ENCODE results near the gene THOP1.

The THOP1 gene

DNA sequence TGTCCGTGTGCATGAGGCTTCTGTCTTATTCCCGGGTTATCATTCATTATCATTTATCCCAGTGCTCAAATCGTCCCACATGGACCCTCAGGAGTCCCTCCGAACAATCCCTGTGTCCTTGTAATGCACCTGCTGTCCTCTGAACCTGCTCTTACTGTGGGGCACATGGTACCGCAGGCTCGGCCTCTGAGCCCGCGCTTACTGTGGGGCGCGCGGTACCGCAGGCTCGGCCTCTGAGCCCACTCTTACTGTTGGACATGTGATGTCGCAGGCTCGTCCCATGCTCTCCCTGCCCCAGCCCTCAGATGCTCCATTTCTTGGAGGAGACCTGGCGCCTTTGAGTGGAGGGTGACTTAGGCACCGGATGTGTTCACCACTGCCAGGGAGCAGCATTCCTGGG is 17.5 kb downstream of the THOP1 start:
- in situ Hi-C loops (cut with HindIII; ENCODE audit: low sequenced_read_pairs) = no loop called here
- no peak for DNase-seq (ENCODE audit: low read depth, low spot score)
- TF ChIP-seq CTCF (IDR thresholded peaks at IDR 0.05; ENCODE audit: low read depth, low read length) = no peak
- H3K4me3 ChIP-seq (ENCODE audit: low read depth, low read length) = no peak overlapping the region

DNA sequence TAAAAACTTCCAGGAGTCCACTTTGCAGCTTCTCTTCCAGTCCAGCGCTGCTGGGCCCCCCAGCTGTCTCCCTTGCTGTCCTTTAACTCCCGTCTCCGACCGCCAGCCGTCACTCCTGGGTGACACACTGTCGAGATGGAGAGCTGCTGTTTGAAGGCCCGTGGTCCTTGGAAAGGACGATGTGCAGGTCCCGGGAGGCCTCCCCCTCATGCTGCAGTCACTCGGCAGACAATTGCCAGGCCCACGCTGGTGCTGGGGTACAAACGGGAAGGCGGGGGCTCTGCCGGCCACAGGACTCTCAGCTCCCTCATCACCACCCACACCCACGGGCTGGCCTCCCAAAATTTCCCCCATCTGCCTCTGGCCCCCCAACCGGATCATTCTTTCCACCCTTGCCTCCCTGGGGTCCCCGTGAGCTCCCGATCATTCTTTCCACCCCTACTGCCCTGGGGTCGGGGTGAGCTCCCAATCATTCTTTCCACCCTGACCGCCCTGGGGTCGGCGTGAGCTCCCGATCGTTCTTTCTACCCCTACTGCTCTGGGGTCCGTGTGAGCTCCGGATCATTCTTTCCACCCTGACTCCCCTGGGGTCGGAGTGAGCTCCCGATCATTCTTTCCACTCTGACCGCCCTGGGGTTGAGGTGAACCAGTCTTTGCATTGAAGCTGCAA is 18.3 kb downstream of the THOP1 start:
- no peak for DNase-seq (ENCODE audit: low read depth, low spot score)
- H3K4me3 ChIP-seq (ENCODE audit: low read depth, low read length) = no peak overlapping the region
- TF ChIP-seq CTCF (IDR thresholded peaks at IDR 0.05; ENCODE audit: low read depth, low read length) = no peak
- in situ Hi-C loops (cut with HindIII; ENCODE audit: low sequenced_read_pairs) = no loop called here

- DNase-seq (ENCODE audit: low read depth, low spot score) = no peak
Observed at GRCh38 chr19:2804156-2805004, 19.1 kb downstream of the THOP1 start.

DNA sequence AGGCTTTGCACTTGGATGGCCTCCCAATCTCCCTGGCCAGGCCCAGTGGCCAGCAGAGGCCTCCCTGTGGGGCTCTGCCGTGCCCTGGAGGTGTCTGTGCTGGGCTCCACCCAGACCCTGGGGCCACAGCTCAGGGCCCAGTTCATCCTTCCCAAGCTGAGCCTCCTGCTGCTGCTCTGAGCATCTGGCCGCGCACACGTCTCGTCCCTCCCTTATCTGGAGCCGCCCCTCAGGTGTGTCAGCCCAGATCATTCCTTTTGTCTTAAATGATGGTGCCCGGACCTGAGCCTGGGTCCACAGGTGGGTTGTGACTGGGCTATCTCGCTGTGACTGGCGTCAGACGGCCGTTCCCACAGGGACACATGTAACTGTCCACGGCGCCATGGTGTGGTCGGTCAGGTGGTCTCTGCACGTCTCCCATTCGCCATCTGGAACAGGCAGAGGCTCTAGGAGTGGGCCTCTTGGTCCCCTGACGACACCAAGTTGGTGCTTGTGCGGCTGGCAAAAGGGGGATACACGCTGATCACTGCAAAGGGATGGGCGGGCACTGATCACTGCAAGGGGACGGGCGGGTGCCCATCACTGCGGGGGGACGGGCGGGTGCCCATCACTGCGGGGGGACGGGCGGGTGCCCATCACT is 20.1 kb downstream of the THOP1 start:
- no peak overlapping the region for H3K4me3 ChIP-seq (ENCODE audit: low read depth, low read length)
- no peak for TF ChIP-seq CTCF (IDR thresholded peaks at IDR 0.05; ENCODE audit: low read depth, low read length)
- DNase-seq (ENCODE audit: low read depth, low spot score) = no peak
- in situ Hi-C loops (cut with HindIII; ENCODE audit: low sequenced_read_pairs) = no loop called here

More at GRCh38 chr19:2804156-2805004, 19.1 kb downstream of the THOP1 start:
- H3K4me3 ChIP-seq (ENCODE audit: low read depth, low read length) = no peak overlapping the region
- in situ Hi-C loops (cut with HindIII; ENCODE audit: low sequenced_read_pairs) = no loop called here
- TF ChIP-seq CTCF (IDR thresholded peaks at IDR 0.05; ENCODE audit: low read depth, low read length) = no peak

DNA sequence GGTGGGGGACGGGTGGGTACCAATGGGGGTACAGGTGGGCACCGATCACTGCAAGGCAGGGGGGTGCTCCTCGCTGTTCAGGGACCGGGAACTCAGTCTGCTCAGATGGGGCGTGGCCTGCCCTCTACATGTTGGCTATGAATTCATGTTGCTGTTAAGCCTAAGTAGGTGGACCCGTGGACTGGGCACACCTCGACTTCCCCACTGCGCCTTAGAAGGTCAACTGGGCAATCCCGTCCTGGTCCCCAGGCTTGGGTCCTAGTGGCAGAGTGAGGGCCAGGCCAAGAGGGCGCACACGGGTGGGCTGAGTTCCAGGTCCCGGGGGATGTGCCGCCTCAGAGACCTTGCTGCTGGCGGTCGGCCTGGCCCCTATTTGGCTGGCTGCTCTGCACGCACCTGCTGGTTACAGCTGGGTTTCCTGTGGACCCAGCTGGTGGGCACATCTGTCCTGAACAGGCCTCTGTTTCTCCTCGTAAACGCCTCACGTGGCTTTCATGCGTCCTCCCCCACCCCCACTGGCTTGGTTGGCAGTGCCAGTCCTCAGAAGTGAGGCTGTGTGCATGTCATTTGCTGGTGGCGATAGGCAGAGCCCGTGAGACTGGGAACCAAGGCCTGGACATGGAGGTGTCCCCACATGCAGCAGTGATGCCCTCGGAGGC is 20.8 kb downstream of the THOP1 start:
- no peak overlapping the region for H3K4me3 ChIP-seq (ENCODE audit: low read depth, low read length)
- DNase-seq (ENCODE audit: low read depth, low spot score) = no peak
- in situ Hi-C loops (cut with HindIII; ENCODE audit: low sequenced_read_pairs) = no loop called here
- TF ChIP-seq CTCF (IDR thresholded peaks at IDR 0.05; ENCODE audit: low read depth, low read length) = no peak

GRCh38 chr19:2806736-2807378 is 21.6 kb downstream of the THOP1 start:
- no peak for DNase-seq (ENCODE audit: low read depth, low spot score)
- in situ Hi-C loops (cut with HindIII; ENCODE audit: low sequenced_read_pairs) = no loop called here
- TF ChIP-seq CTCF (IDR thresholded peaks at IDR 0.05; ENCODE audit: low read depth, low read length) = no peak
- no peak overlapping the region for H3K4me3 ChIP-seq (ENCODE audit: low read depth, low read length)
